HAP-1 (cell line): Measurements from ENCODE around the gene MYT1.
"Not testable (repeated sequence)": the region's sequence is repeated elsewhere in the genome, so short reads cannot be mapped to it uniquely, and the experiment has no call there.

Experiments used
- DNase-seq, 2 experiments: peaks; one replicate each; pipeline ENCODE4 v3.0.0-alpha.2; 2016 to 2020; ENCODE audit warnings: low spot score in 2 of 2
- H3K27me3 ChIP-seq: fragments of 250-450 bp; sonication (Bioruptor Pico); 2 replicates; pipeline ENCODE4 v1.5.1; 2020; ENCODE audit warnings: low read depth, mild to moderate bottlenecking, moderate library complexity
- H3K36me3 ChIP-seq: fragments of 250-450 bp; sonication (Bioruptor Pico); replicated peaks from 2 replicates; pipeline ENCODE4 v1.5.1; 2020; ENCODE audit warnings: mild to moderate bottlenecking
- H3K4me1 ChIP-seq: fragments of 250-450 bp; sonication (Bioruptor Pico); 2 replicates; pipeline ENCODE4 v1.5.1; 2020; ENCODE audit warnings: mild to moderate bottlenecking
- H3K4me3 ChIP-seq: fragments of 250-450 bp; sonication (Bioruptor Pico); 2 replicates; pipeline ENCODE4 v1.5.1; 2020; ENCODE audit warnings: mild to moderate bottlenecking, moderate library complexity
- H3K9me3 ChIP-seq: fragments of 250-450 bp; sonication (Bioruptor Pico); 2 replicates; pipeline ENCODE4 v1.5.1; 2020; ENCODE audit warnings: mild to moderate bottlenecking, moderate library complexity
- in situ Hi-C: fragments of 300-500 bp; cut with MboI; formaldehyde crosslinking; loops from 3 replicates; pipeline ENCODE4 v1.14.3; 2020; ENCODE audit warnings: low sequenced_read_pairs, inconsistent platforms, mixed read lengths

Gene MYT1

DNA sequence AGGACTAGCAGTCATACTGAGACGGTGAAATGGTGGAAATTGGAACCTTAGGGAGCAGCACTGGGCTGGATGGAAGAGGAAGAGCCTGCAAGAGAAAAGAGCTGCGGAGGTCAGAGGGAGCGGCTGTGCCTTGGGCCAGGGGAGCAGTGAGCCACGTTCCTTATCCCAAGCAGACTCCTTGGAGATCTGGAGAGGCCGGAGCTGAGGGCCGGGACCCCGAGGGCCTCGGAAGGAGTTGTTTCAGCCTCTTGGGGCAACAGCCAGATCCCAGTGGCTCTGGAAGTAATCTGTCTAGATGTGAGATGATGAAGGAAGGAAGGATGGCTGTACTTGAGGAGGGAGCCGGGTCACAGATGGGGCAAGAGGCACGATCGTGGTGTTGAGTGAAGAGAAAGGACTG is 107.4 kb downstream of the MYT1 start:
- no peaks in the 10 kb centered on the region for H3K27me3 ChIP-seq
- H3K36me3 ChIP-seq = no peaks in the 10 kb centered on the region; the same call in none of the 2 replicates
- no peak for DNase-seq
- H3K4me3 ChIP-seq = no peak overlapping the region
- in situ Hi-C loops = no loop called here
- H3K4me1 ChIP-seq = no peaks in the 10 kb centered on the region
- H3K9me3 ChIP-seq = no peaks in the 10 kb centered on the region

DNA sequence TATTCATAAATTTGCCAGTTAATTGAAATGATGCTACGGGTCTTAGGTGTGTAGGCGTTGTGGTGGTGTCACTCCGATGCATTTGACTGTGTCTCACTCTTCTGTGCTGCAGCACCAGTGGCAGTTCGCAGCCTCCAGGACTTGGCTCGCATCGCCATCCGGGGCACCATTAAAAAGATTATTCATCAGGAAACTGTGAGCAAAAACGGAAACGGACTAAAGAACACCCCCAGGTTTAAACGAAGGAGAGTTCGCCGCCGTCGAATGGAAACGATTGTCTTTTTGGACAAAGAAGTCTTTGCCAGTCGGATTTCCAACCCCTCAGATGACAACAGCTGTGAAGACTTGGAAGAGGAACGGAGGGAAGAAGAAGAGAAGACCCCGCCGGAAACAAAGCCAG is 108.9 kb downstream of the MYT1 start:
- DNase-seq = no peak
- Histone ChIP-seq H3K36me3 (no peaks in the 10 kb centered on the region; the same call in 1 of the 2 replicates), H3K27me3 (no peaks in the 10 kb centered on the region), H3K4me3 (no peak overlapping the region), H3K9me3 (no peaks in the 10 kb centered on the region), H3K4me1 (no peaks in the 10 kb centered on the region)
- in situ Hi-C loops = no loop called here

- no peaks in the 10 kb centered on the region for H3K27me3 ChIP-seq
- H3K36me3 ChIP-seq = no peaks in the 10 kb centered on the region
- H3K4me1 ChIP-seq = no peaks in the 10 kb centered on the region
- H3K4me3 ChIP-seq = no peak overlapping the region
- H3K9me3 ChIP-seq = no peaks in the 10 kb centered on the region
- in situ Hi-C loops = no loop called here
- DNase-seq = no peak
Observed at GRCh38 chr20:64276817-64277216, 112.6 kb downstream of the MYT1 start.

GRCh38 chr20:64277571-64278316 is 113.5 kb downstream of the MYT1 start:
- H3K27me3 ChIP-seq = no peaks in the 10 kb centered on the region
- H3K4me1 ChIP-seq = no peaks in the 10 kb centered on the region
- no peaks in the 10 kb centered on the region for H3K36me3 ChIP-seq
- no peaks in the 10 kb centered on the region for H3K9me3 ChIP-seq
- DNase-seq = no peak
- no peak overlapping the region for H3K4me3 ChIP-seq
- in situ Hi-C loops = no loop called here

GRCh38 chr20:64278317-64278681 is 114.0 kb downstream of the MYT1 start:
- no peak for DNase-seq
- H3K27me3 ChIP-seq = no peaks in the 10 kb centered on the region
- no peaks in the 10 kb centered on the region for H3K36me3 ChIP-seq
- in situ Hi-C loops = no loop called here
- no peaks in the 10 kb centered on the region for H3K4me1 ChIP-seq
- H3K9me3 ChIP-seq = no peaks in the 10 kb centered on the region
- H3K4me3 ChIP-seq = no peak overlapping the region

DNA sequence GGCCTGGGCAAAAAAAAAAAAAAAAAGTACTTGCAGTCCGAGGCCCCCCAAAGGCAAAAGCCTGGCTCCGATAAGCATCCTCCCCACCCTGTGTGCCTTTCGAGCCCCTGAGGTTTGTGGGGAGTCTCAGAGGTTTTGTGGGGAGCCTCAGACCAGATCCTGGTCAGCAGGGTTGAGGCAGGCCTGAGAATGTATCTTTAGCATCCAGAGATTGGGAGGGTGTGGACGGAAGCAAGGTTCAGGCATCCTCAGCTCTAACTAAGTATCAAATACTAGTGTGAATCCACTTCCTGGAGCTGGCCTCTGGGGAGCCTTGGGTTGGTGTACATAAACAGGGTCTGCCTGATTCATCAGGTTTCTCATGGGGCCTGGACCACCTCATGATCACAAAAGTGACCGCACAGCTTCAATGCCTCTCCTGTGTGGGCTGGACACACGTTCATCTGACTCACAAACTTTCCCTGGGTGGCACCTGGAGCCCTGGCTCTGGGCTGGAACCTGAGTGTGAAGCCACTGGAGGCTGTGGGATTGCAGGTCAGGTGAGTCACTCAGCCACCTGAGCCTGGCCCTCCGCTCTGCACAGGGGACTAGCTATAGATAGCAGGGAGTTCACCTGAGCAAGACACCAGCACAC is 115.7 kb downstream of the MYT1 start:
- in situ Hi-C loops = no loop called here
- Histone ChIP-seq H3K36me3 (no peaks in the 10 kb centered on the region), H3K4me1 (no peaks in the 10 kb centered on the region), H3K27me3 (no peaks in the 10 kb centered on the region), H3K4me3 (no peak overlapping the region), H3K9me3 (no peaks in the 10 kb centered on the region)
- DNase-seq = no peak

DNA sequence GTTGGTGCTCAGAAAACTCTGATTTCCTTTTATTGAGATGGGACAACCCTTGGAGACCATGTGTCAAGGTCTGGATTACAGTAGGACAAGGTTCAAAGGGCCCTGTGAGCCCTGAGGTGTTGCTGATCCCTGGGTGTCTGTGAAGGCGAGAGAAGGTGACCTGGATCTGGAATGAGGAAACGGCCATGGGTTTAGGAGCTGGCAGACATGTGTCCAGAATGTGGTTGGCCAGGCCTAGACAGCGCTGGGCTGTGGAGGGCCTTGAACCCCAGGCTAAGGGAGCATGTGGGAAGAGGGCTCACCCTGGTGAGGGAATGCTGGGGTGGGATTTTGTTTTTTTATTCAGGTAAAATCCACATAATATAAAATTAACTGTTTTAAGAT is 116.2 kb downstream of the MYT1 start:
- H3K4me3 ChIP-seq = no peak overlapping the region
- no peaks in the 10 kb centered on the region for H3K9me3 ChIP-seq
- no peaks in the 10 kb centered on the region for H3K36me3 ChIP-seq
- DNase-seq = no peak
- in situ Hi-C loops = no loop called here
- H3K4me1 ChIP-seq = no peaks in the 10 kb centered on the region
- no peaks in the 10 kb centered on the region for H3K27me3 ChIP-seq

- H3K9me3 ChIP-seq = peaks cover 3% of the 10 kb centered on the region; the same call in 1 of the 2 replicates
Observed at GRCh38 chr20:64283646-64284045, 119.4 kb downstream of the MYT1 start.

DNA sequence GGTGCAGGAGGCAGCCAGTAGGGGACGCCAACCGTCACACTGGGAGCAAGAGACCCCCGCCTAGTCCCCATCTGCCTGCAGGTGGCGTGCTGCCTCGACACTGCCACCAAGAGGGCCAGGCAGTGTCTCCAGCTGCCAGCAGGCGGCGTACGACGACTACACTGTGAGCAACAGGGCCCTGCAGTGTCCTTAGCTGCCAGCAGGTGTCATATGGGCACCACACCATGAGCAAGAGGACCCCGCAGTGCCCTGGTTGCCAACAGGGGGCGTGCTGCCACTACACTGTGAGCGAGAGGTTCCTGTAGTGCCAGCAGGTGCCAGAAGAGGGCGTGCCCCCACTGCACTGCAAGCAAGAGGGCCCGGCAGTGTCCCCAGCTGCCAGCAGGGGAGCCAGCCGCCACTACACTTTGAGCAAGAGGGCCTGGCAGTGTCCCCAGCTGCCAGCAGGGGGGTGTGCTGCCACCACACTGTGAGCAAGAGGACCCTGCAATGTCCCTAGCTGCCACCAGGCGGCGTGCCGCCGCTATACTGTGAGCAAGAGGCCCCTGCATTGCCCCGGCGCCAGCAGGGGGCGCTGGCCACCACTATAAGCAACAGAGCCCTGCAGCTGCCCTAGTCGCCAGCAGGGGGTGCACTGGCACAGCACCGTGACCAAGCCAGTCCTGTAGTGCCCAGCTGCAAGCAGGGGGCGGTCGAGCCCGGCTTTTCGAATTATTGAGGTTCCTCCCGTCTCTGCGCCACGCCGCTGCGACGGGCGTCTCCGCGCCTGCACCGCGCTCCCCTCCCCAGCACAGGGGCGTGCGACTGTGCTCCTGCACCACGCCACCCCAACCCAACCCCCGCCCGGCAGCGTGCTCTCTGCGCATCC is 121.6 kb downstream of the MYT1 start:
- in situ Hi-C loops, H3K27me3 ChIP-seq, H3K4me3 ChIP-seq, H3K4me1 ChIP-seq, H3K36me3 ChIP-seq, H3K9me3 ChIP-seq: not testable (repeated sequence)
- peak in 1 of 2 experiments; percentile 76 for DNase-seq

More at GRCh38 chr20:64283646-64284045, 119.4 kb downstream of the MYT1 start:
- Histone ChIP-seq H3K36me3 (no peaks in the 10 kb centered on the region), H3K4me3 (no peak overlapping the region), H3K4me1 (no peaks in the 10 kb centered on the region), H3K27me3 (no peaks in the 10 kb centered on the region)
- in situ Hi-C loops = no loop called here
- no peak for DNase-seq

GRCh38 chr20:64286447-64287263 is 122.4 kb downstream of the MYT1 start:
- H3K9me3 ChIP-seq, in situ Hi-C loops, H3K36me3 ChIP-seq, H3K27me3 ChIP-seq, H3K4me3 ChIP-seq, H3K4me1 ChIP-seq, DNase-seq: not testable (repeated sequence)

DNA sequence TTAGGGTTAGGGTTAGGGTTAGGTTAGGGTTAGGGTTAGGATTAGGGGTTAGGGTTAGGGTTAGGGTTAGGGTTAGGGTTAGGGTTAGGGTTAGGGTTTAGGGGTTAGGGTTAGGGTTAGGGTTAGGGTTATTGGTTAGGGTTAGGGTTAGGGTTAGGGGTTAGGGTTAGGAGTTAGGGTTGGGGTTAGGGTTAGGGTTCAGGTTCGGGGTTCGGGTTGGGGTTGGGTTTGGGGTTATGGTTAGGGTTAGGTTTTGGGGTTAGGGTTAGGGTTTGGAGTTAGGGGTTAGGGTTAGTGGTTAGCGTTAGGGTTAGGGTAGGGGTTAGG is 123.0 kb downstream of the MYT1 start:
- H3K4me3 ChIP-seq, H3K4me1 ChIP-seq, in situ Hi-C loops, H3K36me3 ChIP-seq, H3K27me3 ChIP-seq, DNase-seq, H3K9me3 ChIP-seq: not testable (repeated sequence)
